B cell (primary cell): ENCODE measurements around the gene NBAS.

ENCODE experiments used
- EZH2 ChIP-seq: IDR thresholded peaks from 2 replicates; pipeline ENCODE4 v1.6.1; 2012; ENCODE audit warnings: borderline replicate concordance, low read depth, mild to moderate bottlenecking, moderate library complexity, low read length; ENCODE audit not compliant: insufficient read depth, poor library complexity, severe bottlenecking
- TF ChIP-seq, protein P1 (sequence below): fragments of 200-600 bp; IDR thresholded peaks from one replicate; pipeline ENCODE4 v1.8.0; 2022; ENCODE audit warnings: antibody characterized with exemption, mild to moderate bottlenecking

GRCh38 chr2:15436195-15436594 lies 124.9 kb downstream of the NBAS start:
- TF ChIP-seq, protein P1, sequence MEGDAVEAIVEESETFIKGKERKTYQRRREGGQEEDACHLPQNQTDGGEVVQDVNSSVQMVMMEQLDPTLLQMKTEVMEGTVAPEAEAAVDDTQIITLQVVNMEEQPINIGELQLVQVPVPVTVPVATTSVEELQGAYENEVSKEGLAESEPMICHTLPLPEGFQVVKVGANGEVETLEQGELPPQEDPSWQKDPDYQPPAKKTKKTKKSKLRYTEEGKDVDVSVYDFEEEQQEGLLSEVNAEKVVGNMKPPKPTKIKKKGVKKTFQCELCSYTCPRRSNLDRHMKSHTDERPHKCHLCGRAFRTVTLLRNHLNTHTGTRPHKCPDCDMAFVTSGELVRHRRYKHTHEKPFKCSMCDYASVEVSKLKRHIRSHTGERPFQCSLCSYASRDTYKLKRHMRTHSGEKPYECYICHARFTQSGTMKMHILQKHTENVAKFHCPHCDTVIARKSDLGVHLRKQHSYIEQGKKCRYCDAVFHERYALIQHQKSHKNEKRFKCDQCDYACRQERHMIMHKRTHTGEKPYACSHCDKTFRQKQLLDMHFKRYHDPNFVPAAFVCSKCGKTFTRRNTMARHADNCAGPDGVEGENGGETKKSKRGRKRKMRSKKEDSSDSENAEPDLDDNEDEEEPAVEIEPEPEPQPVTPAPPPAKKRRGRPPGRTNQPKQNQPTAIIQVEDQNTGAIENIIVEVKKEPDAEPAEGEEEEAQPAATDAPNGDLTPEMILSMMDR = no peak
- TF ChIP-seq EZH2 = no peak
